GM19193 (cell line): ENCODE results near the gene PFDN1.

Source experiments
- POLR2A ChIP-seq: IDR thresholded peaks from 4 replicates; pipeline ENCODE4 v1.6.1; 2011; ENCODE audit not compliant: insufficient read depth, insufficient read length; ENCODE audit errors: extremely low read depth

Gene PFDN1

DNA sequence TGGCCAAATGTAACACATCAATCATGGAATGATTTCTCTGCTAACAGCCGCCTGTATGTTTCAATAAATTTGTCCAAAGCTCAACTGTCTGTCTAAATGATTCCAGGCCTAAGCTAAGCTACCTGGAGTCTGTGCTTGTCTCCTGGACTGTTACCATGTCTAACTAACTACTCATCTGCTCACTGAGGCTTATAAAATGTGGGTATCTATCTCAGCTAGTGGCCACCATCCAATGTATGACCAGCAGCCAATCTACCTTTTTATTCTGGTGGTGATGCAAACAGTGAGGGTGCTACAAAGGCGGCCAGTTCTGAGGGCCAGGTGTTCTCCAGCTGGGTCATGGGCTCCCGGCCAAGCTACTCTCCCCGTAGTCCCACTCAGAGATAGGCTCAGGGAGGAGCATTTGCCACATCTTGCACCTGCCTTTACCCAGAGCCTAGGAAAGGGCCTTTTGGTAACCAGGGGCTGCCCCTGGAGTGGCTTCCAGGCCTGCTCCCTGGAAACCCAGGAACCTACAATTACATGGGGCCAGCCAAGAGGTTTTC is 59.1 kb downstream of the PFDN1 start:
- no peak for TF ChIP-seq POLR2A

GRCh38 chr5:140242890-140243585 is 59.9 kb downstream of the PFDN1 start:
- TF ChIP-seq POLR2A: no peak

DNA sequence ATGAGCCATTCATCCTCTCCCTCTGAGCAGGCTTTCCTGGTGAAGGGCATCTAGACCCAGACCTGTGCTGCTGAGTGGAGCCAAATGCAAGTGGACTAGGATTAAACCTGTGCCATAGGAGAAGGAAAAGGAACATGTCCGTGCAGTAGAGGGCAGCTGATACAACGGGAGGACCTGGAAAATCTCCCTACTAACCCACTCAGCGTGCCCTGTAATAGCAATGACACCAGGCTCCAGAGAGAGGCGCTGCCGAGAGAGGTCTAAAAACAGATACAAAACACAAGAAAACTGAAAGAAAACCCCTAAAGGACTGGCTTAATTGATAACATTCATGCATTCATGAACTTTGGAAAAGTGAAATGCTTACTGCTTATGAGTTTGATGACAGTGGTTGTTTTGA is 60.8 kb downstream of the PFDN1 start:
- TF ChIP-seq POLR2A: no peak

DNA sequence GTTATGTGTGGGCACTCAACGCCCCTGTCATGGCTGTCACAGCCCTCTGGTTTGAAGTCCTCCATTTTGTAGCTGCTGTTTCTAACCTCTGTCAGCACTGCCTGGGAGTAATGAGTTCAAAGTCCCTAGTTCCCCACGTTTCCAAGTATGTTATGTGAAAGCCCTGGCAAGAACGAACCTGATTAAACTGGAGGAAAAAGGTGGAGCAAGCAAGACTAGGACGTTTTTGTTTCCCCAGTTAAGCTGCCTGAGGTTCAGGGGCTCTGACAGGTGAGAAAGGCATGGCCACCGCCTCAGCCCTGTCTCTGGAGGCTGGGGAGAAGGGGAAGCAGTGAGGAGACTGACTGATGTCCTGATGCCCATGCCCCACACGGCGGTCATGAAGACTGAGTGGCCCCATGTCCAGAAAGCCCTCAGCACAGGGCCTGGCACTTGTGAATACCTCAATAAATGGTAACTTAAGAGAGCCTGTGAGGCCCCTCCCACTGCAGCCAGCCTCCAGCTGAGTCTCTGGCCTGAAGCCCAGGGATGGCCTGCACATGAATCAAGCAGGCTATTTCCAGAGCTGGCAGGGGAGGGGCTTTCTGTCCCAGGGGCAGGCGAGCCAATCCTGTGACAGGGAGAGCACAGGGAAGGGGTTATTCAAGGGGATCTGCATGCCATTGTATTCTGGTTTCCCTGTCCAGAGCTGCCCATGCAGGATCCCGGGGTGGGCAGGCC is 61.8 kb downstream of the PFDN1 start:
- no peak for TF ChIP-seq POLR2A

GRCh38 chr5:140239939-140240700 is 62.8 kb downstream of the PFDN1 start:
- TF ChIP-seq POLR2A: no peak

- TF ChIP-seq POLR2A: no peak
Observed at GRCh38 chr5:140239461-140239860, 63.4 kb downstream of the PFDN1 start.

GRCh38 chr5:140238756-140239155 is 64.1 kb downstream of the PFDN1 start:
- no peak for TF ChIP-seq POLR2A

GRCh38 chr5:140236891-140237598 is 65.9 kb downstream of the PFDN1 start:
- no peak for TF ChIP-seq POLR2A

GRCh38 chr5:140235791-140236551 is 66.9 kb downstream of the PFDN1 start:
- TF ChIP-seq POLR2A: no peak

GRCh38 chr5:140234377-140234989 is 68.4 kb downstream of the PFDN1 start:
- no peak for TF ChIP-seq POLR2A

- TF ChIP-seq POLR2A: no peak
Observed at GRCh38 chr5:140232731-140233130, 70.2 kb downstream of the PFDN1 start.

GRCh38 chr5:140230373-140230772 is 72.5 kb downstream of the PFDN1 start:
- no peak for TF ChIP-seq POLR2A

- no peak for TF ChIP-seq POLR2A
Observed at GRCh38 chr5:140228364-140228837, 74.5 kb downstream of the PFDN1 start.
